Activated CD4-positive, alpha-beta memory T cell treated with anti-CD3 and anti-CD28 coated beads for 36 hours (primary cell): ENCODE data around the gene GTPBP10. TPM values are rescaled to one million over a fixed set of nuclear protein-coding genes. Genes with fewer than 3 reads are reported as not detected.

Experiments
- total RNA-seq, 2 experiments: library from RNA; stranded (reverse); gene quantifications; one replicate each; pipeline ENCODE4 v1.2.3, GENCODE V29; 2021

Gene GTPBP10
- total RNA-seq, 2 experiments from 2014 or later: 32.9 to 33.2 TPM

Other genes starting within 250 kb of the GTPBP10 start
- gene STEAP1, start 192.2 kb upstream of the GTPBP10 start, total RNA-seq: under 1 TPM; 0.41 to 0.50 TPM
- not detected for gene STEAP2, start 135.0 kb upstream of the GTPBP10 start, total RNA-seq
- under 1 TPM in 1 of 2 experiments, not detected in 1; 0.48 TPM for gene CFAP69, start 101.5 kb upstream of the GTPBP10 start, total RNA-seq
- gene FAM237B, start 25.4 kb upstream of the GTPBP10 start, total RNA-seq: not detected
- gene CLDN12, start 56.7 kb downstream of the GTPBP10 start, total RNA-seq: 1 to 10 TPM; 6.9 to 8.3 TPM
- gene PTTG1IP2, start 122.9 kb downstream of the GTPBP10 start, total RNA-seq: not detected
- not detected for gene CDK14, start 249.6 kb downstream of the GTPBP10 start, total RNA-seq